NCI-H1092 (cell line): ENCODE data around the gene IL36RN.

ENCODE experiments used
- DNase-seq: peaks from one replicate; lab custom pipeline; 2025; lab: John Stamatoyannopoulos, UW

The IL36RN gene

DNA sequence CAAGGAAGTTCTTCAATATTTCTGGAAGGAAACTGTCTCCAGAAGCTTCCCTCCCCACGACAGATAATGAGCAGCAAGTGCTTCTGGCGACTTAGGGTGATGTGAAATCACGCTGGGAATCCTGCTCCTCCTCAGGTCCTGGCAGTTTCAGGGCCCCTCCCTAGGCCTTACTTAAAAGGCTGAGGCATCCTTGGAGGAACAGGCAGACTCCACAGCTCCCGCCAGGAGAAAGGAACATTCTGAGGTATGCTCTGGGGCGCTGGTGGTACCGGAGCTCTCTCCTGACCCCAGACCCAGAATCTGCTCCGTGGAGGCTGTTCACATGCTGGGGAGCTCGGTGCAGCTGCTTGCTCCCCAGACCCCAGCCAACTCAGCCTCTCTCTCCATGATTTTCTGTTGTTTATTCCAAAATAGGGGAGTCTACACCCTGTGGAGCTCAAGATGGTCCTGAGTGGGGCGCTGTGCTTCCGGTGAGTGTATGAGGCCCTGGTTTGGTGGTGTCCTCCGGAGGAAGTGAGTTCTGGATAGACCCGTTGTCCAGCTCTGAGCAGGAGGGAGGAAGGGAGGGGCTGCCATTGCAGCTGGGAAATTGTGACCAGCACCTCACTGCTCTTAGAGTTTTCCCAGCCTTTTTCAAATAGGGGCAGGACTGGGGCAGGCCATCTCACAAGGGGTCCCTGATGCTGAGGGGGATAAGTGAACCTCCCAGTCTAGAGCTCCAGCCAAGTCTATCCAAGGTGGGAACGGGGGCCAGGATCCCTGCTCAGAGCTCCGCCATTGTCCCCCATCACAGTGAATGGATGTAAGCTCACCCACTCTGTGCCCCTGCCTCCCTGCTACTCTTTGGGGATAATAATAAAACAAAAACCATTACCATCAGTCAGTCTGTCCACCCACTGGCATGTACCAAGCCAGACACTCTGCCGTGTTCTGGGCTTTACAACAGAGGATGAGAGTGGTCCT lies at the start of gene IL36RN:
Gene IL36RN, plus strand, starts transcription at position 201 of the 963 bp plus-strand sequence. Its CDS starts 241 bp downstream, at position 442.
- no peak for DNase-seq

DNA sequence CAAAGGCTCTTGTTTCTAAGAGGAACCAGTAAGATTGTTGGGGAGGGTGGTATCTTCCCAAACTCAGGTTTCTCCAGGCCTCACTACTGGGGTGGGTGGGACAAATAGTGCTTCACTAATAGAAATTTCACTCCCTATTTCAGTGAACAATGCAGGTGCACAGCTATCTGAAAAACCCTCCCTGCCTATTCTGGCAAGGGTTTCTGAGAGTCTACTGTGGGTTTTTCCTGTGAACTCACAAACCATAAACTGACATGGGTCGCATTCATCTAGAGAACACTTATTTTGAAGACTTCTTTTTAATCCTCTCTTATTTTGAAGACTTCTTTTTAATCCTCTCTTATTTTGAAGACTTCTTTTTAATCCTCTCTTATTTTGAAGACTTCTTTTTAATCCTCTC lies 49.4 kb upstream of the IL36RN start:
- no peak for DNase-seq

DNA sequence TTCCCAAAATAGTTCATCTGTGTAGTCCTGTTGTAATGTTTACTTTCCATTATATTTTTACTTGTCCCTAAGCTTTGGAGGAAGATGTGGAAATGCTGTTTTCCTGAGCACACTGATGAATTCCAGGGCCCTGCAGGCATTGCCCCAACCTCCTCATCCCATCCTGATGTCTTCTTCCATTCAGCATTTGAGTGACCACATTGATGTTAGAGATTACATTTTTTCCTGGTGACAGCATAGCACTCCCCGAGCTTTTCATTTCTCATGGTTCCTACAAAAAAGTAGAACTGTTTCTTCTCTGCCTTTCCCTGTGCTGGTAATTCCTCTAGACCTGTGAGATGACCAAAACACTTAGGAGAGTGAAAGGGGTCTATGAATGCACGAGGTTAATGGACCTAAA lies 48.9 kb upstream of the IL36RN start:
- DNase-seq, result no peak

DNA sequence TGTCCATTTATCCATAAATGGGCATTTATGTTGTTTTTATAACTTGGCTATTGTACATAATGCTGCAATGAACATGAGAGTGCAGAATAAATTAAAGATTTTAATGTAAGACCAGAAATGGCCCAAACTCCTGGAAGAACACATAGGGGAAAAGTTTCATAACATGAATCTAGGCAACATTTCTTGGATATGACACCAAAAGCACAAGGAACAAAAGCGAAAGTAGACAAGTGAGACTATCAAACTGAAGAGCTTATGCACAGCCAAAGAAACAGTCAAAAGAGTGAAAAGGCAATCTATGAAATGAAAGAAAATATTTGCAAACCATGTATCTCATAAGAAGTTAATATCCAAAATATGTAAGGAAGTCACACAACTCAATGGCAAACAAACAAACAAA lies 47.9 kb upstream of the IL36RN start:
- DNase-seq, result no peak

DNA sequence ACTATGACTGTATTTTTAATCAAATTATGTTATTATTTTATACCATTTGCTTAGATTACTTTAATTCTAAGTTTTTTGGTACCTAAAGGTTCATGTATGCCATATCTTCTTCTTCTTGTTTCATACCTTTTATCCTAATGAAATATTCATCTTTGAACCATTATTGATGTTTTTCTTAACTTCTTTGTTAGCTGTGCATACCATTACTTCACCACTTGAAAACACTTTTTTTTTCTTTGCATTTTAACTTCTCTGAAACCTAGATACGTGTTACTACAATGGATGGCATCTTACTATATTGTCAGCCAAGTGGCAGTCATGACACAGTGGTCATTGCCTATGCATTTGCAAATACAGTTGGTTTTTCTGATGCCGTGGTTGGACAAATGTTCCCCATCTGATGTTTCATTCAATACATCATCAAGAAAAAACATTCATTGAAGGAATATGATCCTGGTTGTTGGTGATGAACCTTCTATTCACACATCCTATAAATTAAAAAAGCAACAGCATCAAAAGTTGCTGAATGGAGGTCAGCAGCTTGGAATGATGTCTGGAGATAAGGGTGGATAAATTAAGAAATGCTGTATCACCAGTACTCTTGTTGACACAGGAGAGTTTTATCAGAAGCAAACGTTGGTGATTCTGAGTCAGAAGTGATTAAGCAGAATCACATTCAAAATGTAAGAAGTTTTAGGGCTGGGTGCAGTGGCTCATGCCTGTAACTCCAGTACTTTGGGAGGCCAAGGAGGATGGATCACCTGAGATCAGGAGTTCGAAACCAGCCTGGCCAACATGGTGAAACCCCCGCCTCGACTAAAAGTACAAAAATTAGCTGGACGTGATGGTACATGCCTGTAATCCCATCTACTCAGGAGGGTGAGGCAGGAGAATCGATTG lies 46.3 kb upstream of the IL36RN start:
- DNase-seq, result no peak

GRCh38 chr2:113013336-113013661 lies 45.7 kb upstream of the IL36RN start:
- no peak for DNase-seq

- no peak for DNase-seq
Measured at GRCh38 chr2:113014067-113014466, 44.9 kb upstream of the IL36RN start.

DNA sequence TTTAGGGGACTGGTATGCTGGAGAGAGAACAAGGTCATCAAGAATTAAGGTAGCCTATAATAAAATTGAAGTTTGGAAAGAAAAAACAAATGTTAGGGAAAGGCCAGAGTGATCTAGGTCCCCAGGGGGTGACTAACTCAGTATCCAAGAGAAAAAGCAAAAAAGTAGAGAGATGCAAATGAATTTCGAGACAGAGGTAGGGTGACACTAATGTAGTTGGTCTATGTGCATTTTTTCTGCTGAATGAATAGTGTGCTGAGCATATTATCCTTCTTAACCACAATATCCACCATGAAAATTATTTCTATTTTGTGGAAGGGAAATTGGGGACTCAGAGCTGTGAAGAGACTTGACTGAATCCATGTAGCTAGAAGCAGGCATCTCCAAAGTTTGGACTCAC lies 44.0 kb upstream of the IL36RN start:
- DNase-seq, result no peak

DNA sequence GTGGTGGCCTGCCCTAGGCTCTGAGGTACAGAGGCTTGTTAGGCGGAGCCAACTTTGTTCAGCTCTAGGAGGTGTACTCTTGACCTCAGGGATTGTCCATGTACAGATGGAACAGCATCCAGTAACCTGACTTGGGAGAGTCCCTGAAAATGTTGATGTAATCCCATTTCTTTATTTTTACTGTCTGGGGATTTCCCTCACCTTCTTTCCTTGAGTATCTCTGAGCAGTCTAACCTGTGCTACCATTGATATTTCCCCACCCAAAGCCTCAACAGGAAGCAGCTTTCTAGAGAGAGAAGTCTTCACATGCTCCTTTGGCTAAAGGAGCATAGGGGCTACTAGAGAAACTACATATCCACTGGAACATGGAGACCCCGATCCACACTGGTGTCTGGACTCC lies 43.3 kb upstream of the IL36RN start:
- no peak for DNase-seq

- DNase-seq, result no peak
Measured at GRCh38 chr2:113018509-113018908, 40.5 kb upstream of the IL36RN start.

DNA sequence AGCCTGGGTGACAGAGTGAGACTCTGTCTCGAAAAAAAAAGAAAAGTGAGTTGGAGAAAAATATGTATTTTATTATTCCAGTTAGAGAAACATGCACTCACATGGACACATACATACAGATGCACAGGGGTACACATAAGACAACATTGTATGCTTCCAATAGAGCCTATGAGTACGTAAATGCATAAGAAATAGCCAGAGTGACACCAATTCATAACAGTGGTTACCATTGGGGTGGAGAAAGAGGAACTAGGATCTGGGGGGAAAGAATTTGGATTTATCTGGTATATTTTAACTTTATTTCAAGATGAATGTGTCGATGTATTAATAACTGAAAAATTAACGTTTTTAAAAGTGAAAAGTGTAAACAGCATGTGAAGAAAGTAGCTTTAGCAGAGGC lies 37.7 kb upstream of the IL36RN start:
- no peak for DNase-seq

- no peak for DNase-seq
Measured at GRCh38 chr2:113024764-113025163, 34.2 kb upstream of the IL36RN start.

DNA sequence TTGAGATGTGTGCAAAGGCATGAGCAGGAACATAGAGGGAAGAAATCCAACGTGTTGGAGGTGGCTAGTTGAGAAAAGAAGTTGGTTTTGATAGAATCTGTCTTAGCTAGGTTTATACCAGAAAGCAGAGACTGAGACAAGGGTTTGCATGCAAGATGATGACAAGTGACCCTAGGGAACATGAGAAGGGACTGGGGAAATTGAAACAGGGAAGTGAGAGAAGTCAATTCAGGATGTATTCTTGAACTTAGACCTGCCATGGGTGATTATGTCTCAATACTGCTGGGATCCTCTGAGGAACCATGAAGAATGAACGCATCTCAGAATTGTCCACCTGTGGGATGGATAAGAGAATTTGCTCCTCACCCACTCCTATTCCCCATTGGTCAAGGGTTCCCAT lies 33.3 kb upstream of the IL36RN start:
- no peak for DNase-seq

- no peak for DNase-seq
Measured at GRCh38 chr2:113027691-113028090, 31.3 kb upstream of the IL36RN start.

DNA sequence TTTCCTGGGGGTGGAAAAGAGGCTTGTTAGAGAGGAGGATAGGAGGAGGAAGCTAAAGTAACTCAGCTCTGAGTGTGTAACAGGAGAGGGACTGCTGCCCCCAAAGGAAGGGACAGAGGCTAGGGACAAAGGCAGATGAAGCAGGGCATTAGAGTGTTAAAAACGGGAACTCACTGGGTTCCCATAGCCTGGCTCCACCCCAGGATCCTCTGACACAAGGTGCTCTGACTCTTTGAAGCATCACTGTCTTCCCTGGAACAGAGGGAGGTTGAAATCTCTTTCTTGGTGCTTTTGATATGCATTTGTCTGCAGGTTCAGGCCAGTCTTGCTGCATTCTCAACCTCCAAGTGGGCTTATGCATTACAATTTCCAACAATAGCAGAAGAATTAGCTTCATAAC lies 30.9 kb upstream of the IL36RN start:
- DNase-seq, result no peak

- no peak for DNase-seq
Measured at GRCh38 chr2:113032737-113033136, 26.3 kb upstream of the IL36RN start.

GRCh38 chr2:113034016-113034415 lies 25.0 kb upstream of the IL36RN start:
- no peak for DNase-seq

DNA sequence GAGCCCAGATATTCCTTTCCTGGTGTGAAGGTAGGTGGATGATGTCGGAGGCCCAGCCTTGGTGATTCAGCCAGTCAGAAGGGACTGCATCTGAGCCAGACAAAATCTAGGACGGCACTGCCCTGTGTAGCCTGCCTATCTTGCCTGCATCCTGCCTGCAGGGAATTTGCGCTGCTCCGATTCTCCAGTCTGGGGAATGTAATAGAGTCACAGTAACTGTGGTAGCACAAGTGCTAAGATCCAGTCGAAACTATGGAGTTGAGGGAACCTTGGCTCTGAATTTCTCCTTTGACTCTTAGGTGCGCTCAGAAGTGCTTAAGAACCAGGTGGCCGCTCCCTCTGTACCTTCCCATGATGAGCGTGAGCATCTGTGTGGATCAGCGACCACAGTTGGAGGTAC lies 22.2 kb upstream of the IL36RN start:
- no peak for DNase-seq

- DNase-seq, result no peak
Measured at GRCh38 chr2:113038291-113038690, 20.7 kb upstream of the IL36RN start.

- no peak for DNase-seq
Measured at GRCh38 chr2:113039158-113039557, 19.8 kb upstream of the IL36RN start.

DNA sequence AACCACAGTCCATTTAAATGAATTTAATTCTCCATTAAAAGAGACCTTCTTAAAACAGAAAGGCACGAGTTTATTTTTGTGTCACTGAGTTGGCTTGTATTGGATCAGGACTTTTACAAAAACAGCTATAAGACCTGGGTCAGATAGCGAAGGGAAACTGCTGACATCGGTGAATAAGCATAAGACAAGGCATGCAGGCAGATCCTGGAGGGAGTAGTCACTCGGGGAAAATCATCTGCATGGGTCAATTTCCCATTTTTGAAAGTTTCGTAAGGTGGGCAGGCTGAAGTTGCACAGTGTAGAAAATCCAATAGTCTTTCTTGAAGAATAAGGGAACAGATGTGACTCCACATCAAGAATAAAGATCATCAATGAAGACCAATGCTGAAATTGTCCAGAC lies 19.3 kb upstream of the IL36RN start:
- DNase-seq, result no peak

DNA sequence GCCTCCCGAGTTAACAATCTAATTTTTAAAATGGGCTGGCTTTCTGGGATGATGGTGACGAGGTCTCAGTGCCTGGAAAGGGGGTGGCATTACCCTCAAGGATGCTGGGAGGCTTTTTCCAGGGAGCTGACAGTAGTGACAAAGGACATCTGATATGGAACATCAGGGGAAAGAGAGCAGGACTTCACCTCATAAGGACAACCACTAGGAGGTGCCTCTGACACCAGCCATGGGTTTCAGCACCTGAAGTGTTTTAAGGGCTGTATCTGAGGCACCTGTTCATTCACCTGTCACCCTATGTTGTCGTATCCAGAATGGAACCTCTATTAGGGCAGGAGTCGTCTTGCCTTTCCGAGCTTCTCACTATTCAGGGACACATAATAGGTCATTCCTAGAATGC lies 17.1 kb upstream of the IL36RN start:
- DNase-seq, result no peak

GRCh38 chr2:113046465-113046864 lies 12.5 kb upstream of the IL36RN start:
- no peak for DNase-seq
